ENCODE measurements around the gene PAIP2B.
"Not testable (repeated sequence)": the region's sequence is repeated elsewhere in the genome, so short reads cannot be mapped to it uniquely, and the experiment has no call there.

PAIP2B gene, protein sequence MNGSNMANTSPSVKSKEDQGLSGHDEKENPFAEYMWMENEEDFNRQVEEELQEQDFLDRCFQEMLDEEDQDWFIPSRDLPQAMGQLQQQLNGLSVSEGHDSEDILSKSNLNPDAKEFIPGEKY

DNA sequence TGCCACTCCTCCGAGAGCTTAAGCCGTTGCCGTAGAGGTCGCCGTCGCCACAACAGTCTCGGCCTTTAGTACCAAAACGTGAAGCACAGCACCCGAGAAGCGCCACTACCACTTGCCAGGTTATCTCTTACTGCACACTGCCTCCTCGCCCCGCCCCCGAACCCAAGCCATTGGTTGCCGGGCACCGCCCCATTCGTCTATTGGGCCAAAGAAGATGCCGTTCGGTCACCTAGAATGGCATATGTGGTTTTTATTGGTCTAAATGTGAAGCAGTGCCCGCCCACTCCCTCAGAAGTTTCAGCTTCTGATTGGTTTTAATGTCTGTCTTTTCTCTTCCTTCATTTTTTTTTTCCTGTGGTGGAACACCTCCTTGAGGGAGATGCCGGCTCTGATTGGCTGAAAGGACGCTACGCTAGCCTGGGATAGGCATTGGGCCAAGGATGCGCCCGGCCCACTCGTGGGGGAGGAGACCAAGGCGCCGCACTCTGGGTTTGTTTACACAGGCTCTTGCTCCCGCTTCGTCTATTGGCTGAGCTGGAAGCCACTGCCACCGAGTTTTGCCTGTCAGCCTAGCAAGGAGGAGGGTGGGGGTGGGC, at the start of gene PAIP2B:
PAIP2B (minus strand) TSS at position 139 of the 596 bp plus-strand sequence. CDS start 24,514 bp downstream, outside the sequence.
- peak; percentile 92 to 97 (median 95) for DNase-seq (ENCODE audit: low read depth in 3 of 3)

DNA sequence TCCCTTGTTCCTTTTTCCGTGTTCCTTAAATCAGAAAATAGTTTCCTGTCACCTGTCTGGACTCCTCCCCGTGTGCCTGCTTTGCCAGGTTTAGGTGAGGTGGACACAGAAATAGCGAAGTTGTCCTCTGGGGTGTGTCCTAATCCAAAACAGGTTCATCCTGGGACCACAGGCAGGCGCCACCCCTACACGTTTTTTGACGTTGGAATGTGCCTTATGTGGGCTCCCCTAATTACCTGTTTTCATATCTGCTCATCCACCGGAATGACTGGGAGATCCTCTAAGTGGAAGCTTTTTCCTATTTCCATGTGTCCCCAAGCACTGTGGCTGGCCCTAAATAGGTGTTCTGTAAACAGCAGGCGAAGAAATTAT, 49.0 kb upstream of the PAIP2B start:
- DNase-seq (ENCODE audit: low read depth in 3 of 3) = no peak

DNA sequence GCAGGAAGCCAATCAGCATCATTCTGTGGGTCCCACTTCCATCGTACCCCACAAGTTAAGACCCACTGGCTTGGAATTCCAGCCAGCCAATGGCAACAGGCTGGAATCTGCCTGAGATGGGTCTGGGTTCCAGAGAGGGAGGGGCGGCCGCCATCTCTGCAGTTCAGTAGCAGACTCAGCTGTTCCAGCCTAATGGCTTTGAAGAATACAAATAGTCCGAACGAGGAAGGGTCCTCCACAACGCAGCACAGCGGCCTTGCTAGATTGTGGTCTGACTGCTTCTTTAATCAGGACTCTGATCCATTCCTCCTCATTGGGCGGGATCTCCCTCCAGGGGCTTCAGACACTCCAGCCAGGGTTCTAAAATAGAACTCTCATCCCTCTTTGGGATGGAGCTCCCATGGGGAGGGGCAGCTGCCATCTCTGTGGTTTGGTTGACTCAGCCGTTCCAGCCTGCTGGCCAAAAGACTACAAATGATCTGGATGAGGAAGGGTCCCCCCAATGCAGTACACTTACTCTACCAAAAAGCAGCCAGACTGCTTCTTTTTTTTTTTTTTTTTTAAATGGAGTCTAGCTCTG, 42.7 kb upstream of the PAIP2B start:
- no peak for DNase-seq (ENCODE audit: low read depth in 3 of 3)

DNA sequence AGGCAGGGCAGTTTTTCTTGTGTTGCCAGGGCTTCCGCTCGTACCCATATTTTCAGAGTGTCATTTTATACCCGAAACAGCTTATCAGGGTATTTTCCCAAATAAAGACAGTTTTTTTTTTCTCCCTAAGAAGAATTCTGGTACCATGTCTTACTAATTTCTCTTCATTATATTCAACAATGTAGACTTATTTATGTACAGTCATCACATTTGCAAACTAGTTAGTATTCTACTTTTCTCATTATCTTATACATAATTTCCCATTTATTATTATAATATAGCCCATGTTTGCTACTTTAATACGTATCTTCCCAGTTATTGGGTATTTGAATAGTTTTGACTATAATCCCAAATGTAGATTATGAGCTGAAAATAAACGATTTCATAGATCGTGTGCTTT, 36.5 kb upstream of the PAIP2B start:
- DNase-seq (ENCODE audit: low read depth in 3 of 3) = no peak

DNA sequence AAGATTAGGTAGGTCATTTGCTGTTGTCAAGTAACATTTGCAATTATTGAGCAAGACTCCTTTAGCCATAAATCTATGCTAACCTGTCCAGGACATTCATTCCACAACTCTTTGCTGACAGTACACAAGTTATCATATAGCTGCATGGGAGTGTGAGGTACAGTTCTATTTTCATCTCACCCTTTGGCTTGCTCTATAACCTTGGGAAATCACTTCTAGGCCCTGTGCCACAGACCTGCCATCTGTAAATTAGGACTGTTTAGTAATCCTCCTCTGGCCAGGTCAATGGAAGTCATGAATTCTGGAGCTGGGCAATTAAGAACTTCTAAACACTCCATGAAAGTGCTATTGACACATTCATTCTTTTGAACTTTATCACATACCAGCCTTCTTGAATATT, 34.6 kb upstream of the PAIP2B start:
- no peak for DNase-seq (ENCODE audit: low read depth in 3 of 3)

DNA sequence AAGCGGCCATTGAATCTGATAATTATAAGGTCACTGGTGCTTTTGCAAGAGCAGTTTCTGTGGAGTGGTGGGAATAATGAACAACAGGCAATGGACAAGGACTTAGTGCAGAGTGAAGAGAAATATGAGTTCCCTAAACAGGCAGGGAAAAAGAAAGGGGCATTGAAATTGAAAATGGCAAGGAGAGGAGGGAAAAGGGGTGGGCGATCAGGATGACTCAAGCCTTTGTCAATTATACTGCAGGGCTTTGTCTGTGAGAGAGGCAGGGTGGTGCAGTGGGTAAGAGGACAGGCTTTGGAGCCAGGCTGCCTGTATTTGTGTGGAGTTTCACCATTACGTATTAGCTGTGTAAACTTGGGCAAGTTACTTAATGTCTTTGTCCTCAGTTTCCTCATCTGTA, 29.5 kb upstream of the PAIP2B start:
- no peak for DNase-seq (ENCODE audit: low read depth in 3 of 3)

DNA sequence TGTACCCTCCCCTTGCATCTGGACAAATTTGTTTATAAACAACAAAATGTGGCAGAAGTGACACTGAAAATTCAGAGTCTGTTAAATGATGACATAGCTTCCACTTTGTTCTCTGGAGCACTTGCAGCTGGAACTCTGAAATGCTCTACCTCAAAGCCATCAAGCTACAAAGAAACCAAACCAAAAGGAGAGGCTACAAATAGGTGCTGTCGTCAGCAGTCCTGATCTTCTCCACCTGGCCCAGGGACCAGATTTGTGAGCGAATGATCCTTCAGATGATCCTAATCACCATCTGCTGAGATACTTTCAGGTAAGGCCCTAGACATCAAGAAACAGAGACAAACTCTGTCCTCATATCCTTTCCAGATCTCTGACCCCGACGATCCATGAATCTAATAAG, 27.9 kb upstream of the PAIP2B start:
- DNase-seq (ENCODE audit: low read depth in 3 of 3) = no peak

DNA sequence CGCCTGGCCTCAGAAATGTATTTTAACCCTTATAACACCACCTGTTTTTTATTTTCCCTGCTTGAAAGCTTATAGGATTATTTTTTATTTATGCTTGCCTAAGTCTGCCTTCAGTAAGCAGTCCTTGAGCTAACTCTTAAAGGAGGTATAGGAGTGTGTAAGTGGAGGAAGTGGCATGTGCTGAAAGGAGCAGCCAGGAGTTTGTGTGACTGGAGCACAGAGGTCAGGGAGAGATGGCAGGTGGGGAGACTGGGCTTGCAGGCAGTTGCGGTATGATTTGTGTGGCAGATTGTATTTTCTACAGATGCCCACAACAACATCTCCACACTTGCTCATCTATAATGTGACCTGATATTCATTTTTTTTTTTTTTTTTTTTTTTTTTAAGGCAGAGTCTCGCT, 27.2 kb upstream of the PAIP2B start:
- no peak for DNase-seq (ENCODE audit: low read depth in 3 of 3)

DNA sequence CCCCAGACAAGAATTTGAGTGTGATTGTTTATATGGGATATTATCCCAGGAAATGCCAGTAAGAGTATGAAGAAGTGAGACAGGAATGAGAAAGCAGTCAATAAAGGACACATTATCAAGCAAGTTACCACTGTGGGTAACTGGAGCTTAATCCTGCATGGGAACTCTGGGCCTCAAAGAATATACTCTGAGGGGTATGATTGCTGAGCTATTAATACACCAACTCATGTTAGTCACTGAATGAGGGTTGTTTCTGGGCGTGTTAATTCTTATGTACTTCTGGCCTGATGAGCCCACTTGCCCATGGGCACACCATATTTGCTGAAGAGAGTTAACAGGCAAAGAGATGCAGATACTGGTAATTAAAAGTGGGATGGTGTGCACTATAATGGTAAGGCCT, 26.6 kb upstream of the PAIP2B start:
- no peak for DNase-seq (ENCODE audit: low read depth in 3 of 3)

DNA sequence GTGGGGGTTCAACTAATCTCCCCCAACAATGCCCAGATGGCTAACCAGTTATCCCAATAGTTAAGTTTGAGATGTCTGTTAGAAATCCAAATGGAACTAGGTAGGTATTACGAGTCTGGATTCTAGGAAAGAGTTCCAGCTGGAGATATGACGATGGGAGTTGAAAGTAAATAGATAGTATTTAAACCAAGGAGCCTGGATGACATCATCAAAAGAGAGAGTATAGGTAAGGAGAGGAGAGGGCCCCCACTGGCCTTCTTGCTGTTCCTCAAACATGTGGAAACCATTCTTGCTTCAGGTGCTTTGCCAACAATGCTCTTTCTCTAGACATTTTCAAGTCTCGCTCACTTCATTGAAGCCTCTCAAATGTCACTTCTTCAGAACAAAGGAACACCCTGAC, 26.0 kb upstream of the PAIP2B start:
- no peak for DNase-seq (ENCODE audit: low read depth in 3 of 3)

DNA sequence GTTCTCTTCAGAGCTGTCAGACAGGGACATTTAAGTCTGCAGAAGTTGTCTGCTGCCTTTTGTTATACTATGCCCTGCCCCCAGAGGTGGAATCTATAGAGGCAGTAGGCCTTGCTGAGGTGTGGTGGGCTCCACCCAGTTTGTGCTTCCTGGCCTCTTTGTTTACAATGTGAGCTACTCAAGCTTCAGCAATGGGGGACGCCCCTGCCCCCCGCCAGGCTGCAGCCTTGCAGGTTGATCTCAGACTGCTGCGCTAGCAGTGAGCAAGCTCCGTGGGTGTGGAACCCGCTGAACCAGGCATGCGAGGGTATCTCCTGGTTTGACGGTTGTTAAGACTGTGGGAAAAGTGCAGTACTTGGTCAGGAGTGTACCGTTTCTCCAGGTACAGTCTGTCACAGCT, 24.0 kb upstream of the PAIP2B start:
- DNase-seq (ENCODE audit: low read depth in 3 of 3) = no peak

DNA sequence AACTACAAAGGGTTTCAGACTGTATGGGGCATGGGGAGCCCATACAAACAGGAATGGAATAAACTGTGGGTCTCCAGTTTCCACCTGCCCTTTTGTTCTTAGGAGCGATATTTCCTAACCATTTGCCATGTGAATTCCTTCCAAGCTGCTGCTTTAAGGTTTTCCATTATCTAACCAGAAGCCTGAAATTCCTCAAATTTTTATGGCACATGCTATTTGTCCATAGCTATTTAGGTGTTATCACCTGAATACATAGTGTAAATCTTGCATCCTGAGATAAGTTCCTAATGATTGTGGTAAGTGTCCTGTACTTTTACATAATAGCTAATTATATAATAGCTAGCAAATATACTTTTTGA, 17.4 kb upstream of the PAIP2B start:
- no peak for DNase-seq (ENCODE audit: low read depth in 3 of 3)

DNA sequence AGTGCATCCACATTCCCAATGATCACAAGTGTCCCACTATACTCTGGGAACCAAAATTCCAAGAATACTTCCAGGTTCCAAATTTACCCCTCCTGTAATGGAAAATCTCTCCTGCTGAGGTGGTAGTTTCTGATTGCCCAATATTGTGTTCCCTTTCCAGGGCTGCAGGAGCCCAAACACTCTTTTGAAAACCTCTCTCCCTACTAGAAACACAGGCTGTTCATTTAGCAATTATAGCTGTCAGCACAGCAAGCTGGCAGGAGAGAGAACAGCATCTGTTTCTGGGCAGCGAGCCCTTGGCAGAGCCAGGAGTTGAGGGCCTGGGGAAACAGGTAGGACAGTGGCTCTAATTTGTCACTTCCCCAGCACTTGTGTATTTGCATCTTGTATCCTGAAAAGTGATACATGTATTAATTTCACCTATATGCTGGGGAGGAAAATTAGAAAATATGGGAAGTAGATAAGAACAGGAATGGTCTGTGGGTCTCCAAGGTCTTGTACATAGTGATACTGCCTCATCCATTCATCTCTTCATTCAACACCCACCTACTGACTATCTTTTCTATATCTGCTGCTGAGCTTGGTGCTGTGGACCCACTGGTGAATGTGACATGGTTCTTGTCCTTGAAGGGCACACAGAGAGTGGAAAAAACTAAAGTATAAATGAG, 16.9 kb upstream of the PAIP2B start:
- no peak for DNase-seq (ENCODE audit: low read depth in 3 of 3)

DNA sequence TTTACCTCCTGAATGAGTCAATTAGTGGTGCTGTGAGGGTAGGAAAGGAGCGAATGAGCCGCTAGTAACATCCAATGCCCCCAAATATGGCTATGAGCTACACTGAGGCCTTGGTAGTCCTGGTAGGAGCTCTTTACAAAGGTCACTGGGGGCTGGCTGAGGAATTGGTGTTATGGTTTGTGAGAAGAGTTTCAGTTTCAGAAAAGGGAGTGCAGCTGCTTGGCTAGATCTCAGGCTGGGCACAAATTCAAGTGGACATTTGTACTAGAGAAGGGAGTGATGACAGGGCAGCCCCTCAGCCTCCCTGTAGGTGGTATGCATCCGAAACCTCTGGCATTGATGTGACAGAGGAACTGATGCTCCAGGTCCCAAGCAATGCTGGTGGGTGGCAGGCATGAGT, 13.9 kb upstream of the PAIP2B start:
- DNase-seq (ENCODE audit: low read depth in 3 of 3) = no peak

DNA sequence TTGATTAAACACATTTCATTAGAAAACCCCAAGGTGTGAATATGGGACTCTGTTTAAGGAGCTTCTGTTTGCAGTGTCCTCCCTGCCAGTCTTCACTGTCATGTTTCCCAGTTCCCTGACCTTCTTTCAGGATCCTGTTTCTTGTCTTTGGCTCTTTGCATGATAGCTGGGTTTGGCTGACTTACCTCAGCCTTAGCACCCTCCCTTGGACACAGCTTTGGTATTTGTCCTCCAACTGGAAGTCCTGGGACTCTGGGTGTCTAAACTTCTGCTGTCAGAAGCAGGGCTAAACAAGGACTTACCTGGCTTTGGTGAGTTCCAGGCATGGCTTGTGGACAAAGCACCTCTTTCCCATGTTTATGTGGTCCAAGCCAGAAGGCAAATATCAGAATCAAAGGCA, 11.2 kb upstream of the PAIP2B start:
- no peak for DNase-seq (ENCODE audit: low read depth in 3 of 3)

DNA sequence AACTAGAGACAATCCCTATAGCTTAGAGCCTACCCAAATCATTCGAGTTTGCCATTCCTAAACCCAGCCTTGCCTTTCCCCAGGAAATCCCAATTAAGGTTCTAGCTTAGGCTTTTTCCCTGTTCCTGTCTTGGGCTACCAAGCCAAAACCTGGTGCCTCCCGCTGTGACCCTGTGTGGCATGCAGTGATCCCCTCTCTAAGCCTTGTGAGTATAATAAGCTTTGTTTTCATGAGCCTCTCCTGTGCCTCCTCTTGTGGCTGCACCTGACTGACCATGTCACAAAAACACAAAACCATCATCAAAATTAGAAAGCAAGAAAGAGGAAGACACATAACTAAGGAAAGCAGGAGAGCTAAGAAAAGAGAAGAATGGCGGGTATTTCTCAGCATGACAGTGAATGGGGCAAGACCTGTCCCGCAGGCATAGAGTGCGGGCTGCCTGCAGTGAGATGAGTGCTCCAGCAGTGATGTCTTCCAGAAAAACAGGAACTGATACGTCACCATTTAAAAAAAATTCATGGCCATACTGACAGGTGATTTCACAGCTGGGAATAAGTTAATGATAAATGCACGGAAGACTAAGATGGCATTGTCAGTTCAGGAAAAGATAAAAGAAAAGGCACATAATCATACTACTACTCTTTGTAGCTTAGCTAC, 9.2 kb upstream of the PAIP2B start:
- DNase-seq (ENCODE audit: low read depth in 3 of 3) = no peak

DNA sequence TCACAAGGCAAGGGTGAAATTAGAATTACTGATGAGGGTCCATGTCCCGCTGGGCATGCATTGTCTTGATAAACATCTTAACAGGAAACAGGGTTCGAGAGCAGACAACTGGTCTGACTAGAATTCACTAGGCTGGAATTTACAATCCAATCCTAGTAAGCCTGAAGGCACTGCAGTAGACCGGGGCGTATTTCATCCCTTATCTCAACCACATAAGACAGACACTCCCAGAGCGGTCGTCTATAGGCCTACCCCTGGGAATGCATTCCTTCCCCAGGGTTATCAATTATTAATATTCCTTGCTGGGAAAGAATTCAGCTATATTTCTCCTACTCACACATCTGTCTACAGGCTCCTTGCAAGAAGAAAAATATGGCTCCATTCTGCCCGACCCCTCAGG, 6.2 kb upstream of the PAIP2B start:
- DNase-seq (ENCODE audit: low read depth in 3 of 3) = not testable (repeated sequence)

DNA sequence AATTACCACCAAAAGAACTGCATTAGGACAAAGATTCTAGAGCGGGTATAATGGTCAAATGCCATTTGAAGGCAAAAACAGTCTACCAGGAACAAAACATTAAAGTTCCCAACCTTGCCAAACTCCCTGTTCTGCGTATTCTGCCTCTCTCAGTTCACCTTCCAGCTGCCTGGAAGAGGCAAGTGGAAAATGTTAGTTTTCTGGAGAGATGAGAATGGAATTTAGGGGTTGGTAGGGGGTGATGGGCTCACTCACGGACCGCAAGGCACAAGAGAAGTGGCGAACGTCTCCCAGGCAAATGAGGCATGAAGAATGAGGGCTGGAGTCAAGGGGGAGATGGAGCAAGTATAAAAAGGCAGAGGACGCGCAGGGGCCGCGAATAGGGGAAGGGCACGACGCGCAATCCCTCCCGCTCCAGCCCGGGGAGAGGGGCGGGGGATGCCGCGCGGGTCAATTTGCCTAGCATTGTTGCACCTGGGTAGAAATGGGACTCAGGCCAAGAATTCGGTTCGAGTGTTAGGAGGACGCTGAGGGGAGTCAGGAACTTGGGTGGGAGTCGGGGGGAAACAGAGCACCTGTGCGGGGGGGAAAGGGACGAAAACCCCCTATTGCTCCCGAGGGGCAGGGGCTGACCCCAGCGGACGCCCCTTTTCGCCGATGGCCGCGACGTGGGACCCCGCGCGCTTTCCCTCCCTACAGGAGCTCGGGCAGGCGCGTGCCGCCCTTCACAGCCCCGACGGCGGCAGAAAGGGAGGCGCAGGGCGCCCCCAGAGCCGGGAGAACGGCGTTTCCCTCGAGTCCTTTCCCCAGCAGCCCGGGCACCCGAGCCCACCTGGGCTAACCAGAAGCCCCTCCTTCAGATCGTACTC, 573 bp downstream of the PAIP2B start:
- DNase-seq (ENCODE audit: low read depth in 3 of 3) = peak in 1 of 3 experiments; percentile 5

DNA sequence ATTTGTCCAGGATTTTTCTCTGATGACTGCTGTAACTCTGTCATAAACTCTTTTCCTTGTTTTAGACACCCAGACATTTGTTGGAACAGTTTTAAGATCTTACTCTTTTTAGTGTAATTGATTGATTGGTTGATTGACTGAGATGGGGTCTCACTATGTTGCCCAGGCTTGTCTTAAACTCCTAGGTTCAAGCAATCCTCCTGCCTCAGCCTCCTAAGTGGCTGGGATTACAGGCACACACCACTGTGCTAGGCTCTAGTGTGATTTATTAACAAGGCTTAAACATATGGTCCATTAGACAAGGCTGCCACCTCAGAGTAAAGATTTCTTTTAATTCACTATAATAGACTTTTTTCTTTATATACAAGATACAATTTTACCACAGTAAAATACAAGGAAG, 2.0 kb downstream of the PAIP2B start:
- DNase-seq (ENCODE audit: low read depth in 3 of 3) = no peak

DNA sequence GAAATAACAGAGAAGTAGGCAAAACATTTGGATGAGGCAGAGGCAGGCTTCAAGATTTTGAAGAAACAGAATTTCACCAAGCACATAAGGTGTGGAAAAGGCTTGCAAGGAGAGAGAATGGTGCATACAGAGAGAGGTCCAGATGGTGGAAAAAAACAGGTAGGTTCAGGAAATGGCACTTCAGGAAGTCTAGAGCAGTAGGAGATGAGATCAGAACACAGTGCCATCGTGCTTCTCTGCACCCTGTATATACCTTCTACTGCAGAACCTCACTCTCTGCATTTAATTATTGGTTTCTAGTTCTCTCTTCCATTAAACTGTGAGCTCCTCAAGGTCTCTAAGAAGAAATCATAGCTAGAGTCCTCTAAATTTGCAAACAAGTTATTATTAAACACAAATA, 2.4 kb downstream of the PAIP2B start:
- no peak for DNase-seq (ENCODE audit: low read depth in 3 of 3)

DNA sequence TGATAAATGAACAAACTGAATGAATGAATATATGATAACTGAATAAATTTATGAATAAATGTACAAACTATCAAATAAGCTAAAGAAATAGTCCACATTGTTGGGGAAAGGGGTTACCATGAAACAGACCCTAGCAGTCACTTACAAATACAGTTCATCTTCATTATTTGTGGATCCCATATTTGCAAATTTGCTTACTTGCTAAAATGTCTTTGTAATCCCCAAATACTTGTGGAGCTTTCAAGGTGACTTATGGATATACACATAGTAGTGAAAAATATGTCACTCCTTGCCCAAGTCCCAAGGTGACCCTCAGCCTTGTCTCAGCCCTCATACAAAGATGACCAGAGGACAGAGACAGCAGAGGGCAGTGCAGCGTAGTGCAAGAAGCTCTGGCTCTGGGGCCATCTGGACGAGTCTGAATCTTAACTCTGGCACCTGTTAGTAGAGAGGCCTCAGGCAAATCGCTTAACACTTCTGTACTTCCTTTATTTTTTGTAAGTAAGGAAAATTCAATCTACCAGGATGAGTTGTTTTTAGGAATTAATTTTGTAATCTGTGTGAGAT, 3.1 kb downstream of the PAIP2B start:
- no peak for DNase-seq (ENCODE audit: low read depth in 3 of 3)

DNA sequence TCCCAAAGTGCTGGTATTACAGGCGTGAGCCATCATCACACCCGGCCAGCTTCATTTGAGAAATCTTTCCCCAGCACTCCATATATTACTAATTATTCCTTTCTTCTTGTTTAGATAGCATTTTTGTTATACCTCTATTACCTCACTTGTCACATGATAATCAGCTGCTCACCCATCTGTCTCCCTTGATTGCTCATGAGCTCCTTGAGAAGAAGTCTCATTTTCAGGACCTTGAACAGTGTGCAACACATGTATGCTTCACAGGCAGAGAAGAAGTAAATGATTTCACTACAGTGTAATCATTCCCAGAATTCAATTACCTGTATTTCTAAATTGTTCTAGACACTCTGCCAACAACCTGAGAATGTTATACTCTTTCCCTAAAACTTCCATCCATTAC, 6.2 kb downstream of the PAIP2B start:
- no peak for DNase-seq (ENCODE audit: low read depth in 3 of 3)

Data from stimulated activated CD4-positive, alpha-beta T cell treated with anti-CD3 and anti-CD28 coated beads, TNF-alpha, amount 100 ng/mL, for 4 hours (primary cell).